MM.1S (cell line): ENCODE results near the gene XRN1.

ENCODE experiments used
- DNase-seq: peaks from one replicate; pipeline ENCODE4 v3.0.0-alpha.2; 2015
- H2AFZ ChIP-seq: fragments of 300-600 bp; sonication (generic); 2 replicates; pipeline ENCODE4 v1.6.0; 2016; ENCODE audit warnings: antibody characterized with exemption, low read length
- H3F3A ChIP-seq: fragments of 300-600 bp; sonication (generic); 2 replicates; pipeline ENCODE4 v1.6.1; 2016; ENCODE audit warnings: mild to moderate bottlenecking, antibody characterized with exemption, low read length, moderate library complexity, mixed read lengths; ENCODE audit not compliant: insufficient read depth
- H3K27ac ChIP-seq: fragments of 300-600 bp; sonication (generic); 2 replicates; pipeline ENCODE4 v1.5.1; 2016; ENCODE audit warnings: mild to moderate bottlenecking, low read length
- H3K27me3 ChIP-seq: fragments of 300-600 bp; sonication (generic); replicated peaks from 2 replicates; pipeline ENCODE4 v1.6.0; 2016; ENCODE audit warnings: low read length; ENCODE audit not compliant: insufficient read depth
- H3K36me3 ChIP-seq: fragments of 300-600 bp; sonication (generic); replicated peaks from 2 replicates; pipeline ENCODE4 v1.6.1; 2016; ENCODE audit warnings: mild to moderate bottlenecking, low read length, mixed read lengths; ENCODE audit not compliant: insufficient read depth
- H3K4me1 ChIP-seq: fragments of 300-600 bp; sonication (generic); 2 replicates; pipeline ENCODE4 v1.6.1; 2016; ENCODE audit warnings: low read length, mixed read lengths
- H3K4me2 ChIP-seq: fragments of 300-600 bp; sonication (generic); 2 replicates; pipeline ENCODE4 v1.6.0; 2016; ENCODE audit warnings: low read depth, low read length
- H3K4me3 ChIP-seq: fragments of 300-600 bp; sonication (generic); 2 replicates; pipeline ENCODE4 v1.5.1; 2016; ENCODE audit warnings: low read length, mixed read lengths
- H3K79me2 ChIP-seq: fragments of 300-600 bp; sonication (generic); 2 replicates; pipeline ENCODE4 v1.6.1; 2016; ENCODE audit warnings: mixed run types, low read length, mixed read lengths
- H3K9ac ChIP-seq: fragments of 300-600 bp; sonication (generic); 2 replicates; pipeline ENCODE4 v1.6.1; 2016; ENCODE audit warnings: low read length, mixed read lengths
- H3K9me2 ChIP-seq: fragments of 300-600 bp; sonication (generic); replicated peaks from 2 replicates; pipeline ENCODE4 v1.6.1; 2016; ENCODE audit warnings: mild to moderate bottlenecking, low read length, mixed read lengths; ENCODE audit not compliant: insufficient read depth
- H3K9me3 ChIP-seq: fragments of 300-600 bp; sonication (generic); replicated peaks from 2 replicates; pipeline ENCODE4 v1.6.1; 2016; ENCODE audit warnings: mild to moderate bottlenecking, low read length, mixed read lengths; ENCODE audit not compliant: insufficient read depth
- H4K20me1 ChIP-seq: fragments of 300-600 bp; sonication (generic); 2 replicates; pipeline ENCODE4 v1.6.1; 2016; ENCODE audit warnings: mild to moderate bottlenecking, low read length, moderate library complexity, mixed read lengths; ENCODE audit not compliant: insufficient read depth
- EZH2 ChIP-seq: fragments of 300-600 bp; sonication (generic); optimal IDR thresholded peaks from 2 replicates; pipeline ENCODE3; 2017; ENCODE audit warnings: low read depth, mild to moderate bottlenecking, antibody characterized with exemption, low read length, mixed read lengths
- EZH2phosphoT487 ChIP-seq: fragments of 300-600 bp; sonication (generic); IDR thresholded peaks from 2 replicates; pipeline ENCODE4 v1.6.1; 2018; ENCODE audit warnings: antibody characterized with exemption, low read length
- TF ChIP-seq, protein P1 (sequence below): fragments of 300-600 bp; sonication (generic); IDR thresholded peaks from 2 replicates; pipeline ENCODE4 v1.5.1; 2016; ENCODE audit warnings: antibody characterized with exemption, low read length, mixed read lengths

The XRN1 gene

DNA sequence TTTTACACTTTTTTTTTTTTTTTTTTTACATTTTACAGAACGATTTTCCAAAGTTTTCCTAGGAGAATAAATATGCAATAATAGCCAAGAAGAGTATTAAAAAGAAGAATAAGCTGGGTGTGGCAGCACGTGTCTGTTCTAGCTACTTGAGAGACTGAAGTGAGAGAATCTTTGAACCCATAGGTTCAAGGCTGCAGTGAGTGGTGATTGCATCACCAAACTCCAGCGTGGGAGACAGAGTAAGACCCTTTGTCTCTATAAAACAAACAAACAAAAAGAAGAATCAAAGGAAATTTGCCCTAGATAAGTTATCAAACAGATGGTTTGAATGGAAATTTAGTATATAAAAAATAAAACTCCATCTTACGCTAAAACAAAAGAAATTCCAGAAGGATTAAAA is 13.3 kb downstream of the XRN1 start:
- Histone ChIP-seq H4K20me1 (peaks cover 10% of the 10 kb centered on the region; the same call in 1 of the 2 replicates), H3K9ac (no peak overlapping the region), H3K9me3 (no peaks in the 10 kb centered on the region), H3K36me3 (peaks cover 9% of the 10 kb centered on the region; the same call in 1 of the 2 replicates), H3K27me3 (no peaks in the 10 kb centered on the region), H3K4me2 (no peak overlapping the region), H3K4me1 (no peaks in the 10 kb centered on the region), H3K9me2 (no peaks in the 10 kb centered on the region), H3F3A (no peaks in the 10 kb centered on the region), H3K4me3 (no peak overlapping the region), H3K79me2 (peaks cover 82% of the 10 kb centered on the region), H3K27ac (no peak overlapping the region), H2AFZ (no peak overlapping the region)
- no peak for DNase-seq
- TF ChIP-seq, protein P1, sequence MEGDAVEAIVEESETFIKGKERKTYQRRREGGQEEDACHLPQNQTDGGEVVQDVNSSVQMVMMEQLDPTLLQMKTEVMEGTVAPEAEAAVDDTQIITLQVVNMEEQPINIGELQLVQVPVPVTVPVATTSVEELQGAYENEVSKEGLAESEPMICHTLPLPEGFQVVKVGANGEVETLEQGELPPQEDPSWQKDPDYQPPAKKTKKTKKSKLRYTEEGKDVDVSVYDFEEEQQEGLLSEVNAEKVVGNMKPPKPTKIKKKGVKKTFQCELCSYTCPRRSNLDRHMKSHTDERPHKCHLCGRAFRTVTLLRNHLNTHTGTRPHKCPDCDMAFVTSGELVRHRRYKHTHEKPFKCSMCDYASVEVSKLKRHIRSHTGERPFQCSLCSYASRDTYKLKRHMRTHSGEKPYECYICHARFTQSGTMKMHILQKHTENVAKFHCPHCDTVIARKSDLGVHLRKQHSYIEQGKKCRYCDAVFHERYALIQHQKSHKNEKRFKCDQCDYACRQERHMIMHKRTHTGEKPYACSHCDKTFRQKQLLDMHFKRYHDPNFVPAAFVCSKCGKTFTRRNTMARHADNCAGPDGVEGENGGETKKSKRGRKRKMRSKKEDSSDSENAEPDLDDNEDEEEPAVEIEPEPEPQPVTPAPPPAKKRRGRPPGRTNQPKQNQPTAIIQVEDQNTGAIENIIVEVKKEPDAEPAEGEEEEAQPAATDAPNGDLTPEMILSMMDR = no peak
- TF ChIP-seq EZH2 (no peak), EZH2phosphoT487 (no peak)

DNA sequence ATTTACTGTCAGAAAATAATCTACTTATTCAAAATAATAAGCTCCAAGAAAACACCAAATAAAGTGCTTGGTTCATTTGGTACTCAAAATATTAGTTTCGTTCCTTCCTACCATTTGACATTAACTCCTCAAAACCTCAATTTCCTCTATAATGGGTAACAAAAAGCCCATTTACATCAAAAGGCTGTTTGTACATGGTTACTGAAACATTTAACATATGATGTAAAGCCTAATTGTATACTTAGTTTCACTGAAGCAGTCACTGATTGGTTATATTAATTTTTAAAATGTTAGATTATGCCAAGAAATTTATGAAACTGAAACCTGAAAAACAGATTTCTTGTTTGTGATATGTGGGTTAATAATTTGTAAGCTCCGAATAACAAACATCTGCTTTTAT is 14.7 kb downstream of the XRN1 start:
- TF ChIP-seq EZH2phosphoT487 (no peak), EZH2 (no peak)
- TF ChIP-seq, protein P1 = no peak
- Histone ChIP-seq H4K20me1 (peaks cover 10% of the 10 kb centered on the region; the same call in 1 of the 2 replicates), H3K4me1 (no peaks in the 10 kb centered on the region), H2AFZ (no peak overlapping the region), H3K9ac (no peak overlapping the region), H3K36me3 (peaks cover 10% of the 10 kb centered on the region; the same call in 1 of the 2 replicates), H3K27me3 (no peaks in the 10 kb centered on the region), H3K79me2 (peaks cover 77% of the 10 kb centered on the region), H3F3A (no peaks in the 10 kb centered on the region), H3K27ac (no peak overlapping the region), H3K4me3 (no peak overlapping the region), H3K9me2 (no peaks in the 10 kb centered on the region), H3K4me2 (no peak overlapping the region), H3K9me3 (no peaks in the 10 kb centered on the region)
- no peak for DNase-seq

DNA sequence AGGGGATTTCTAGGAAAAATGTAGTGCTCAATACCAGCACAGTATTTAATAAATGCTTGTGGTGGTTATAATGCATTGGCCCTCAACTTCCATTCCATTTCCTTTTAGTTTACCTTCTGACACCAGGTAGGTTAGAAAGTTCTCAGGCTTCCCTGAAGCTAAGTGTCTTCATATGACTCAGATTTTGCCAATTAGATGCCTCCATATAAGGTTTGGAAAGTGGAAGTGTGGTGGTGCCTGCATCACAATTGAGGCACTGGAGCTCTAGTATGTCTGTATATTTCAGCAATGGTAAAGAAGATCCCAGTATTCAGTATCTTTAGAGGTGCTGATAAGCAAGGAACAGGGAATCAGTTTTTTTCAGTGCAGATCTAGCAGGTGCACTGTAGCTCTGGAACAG is 18.3 kb downstream of the XRN1 start:
- Histone ChIP-seq H3K9me2 (no peaks in the 10 kb centered on the region), H3K4me3 (no peak overlapping the region), H3F3A (no peaks in the 10 kb centered on the region), H4K20me1 (no peaks in the 10 kb centered on the region), H3K9me3 (no peaks in the 10 kb centered on the region), H3K4me2 (no peak overlapping the region), H3K79me2 (peaks cover 52% of the 10 kb centered on the region), H3K4me1 (no peaks in the 10 kb centered on the region), H3K9ac (no peak overlapping the region), H3K27me3 (no peaks in the 10 kb centered on the region), H3K36me3 (peaks cover 10% of the 10 kb centered on the region; the same call in 1 of the 2 replicates), H3K27ac (no peak overlapping the region), H2AFZ (no peak overlapping the region)
- no peak for TF ChIP-seq EZH2phosphoT487
- TF ChIP-seq, protein P1 = no peak
- TF ChIP-seq EZH2 = no peak
- DNase-seq = no peak
